Lung (tissue), 16 donors: ENCODE data around the gene SLC9A1. TPM values are rescaled to one million over a fixed set of nuclear protein-coding genes. Genes with fewer than 3 reads are reported as not detected.

Source experiments
- ATAC-seq: fragments of 200-7000 bp; cut with Tn5 transposase; one replicate; pipeline ENCODE4 v1.9.1; 2020; ENCODE audit warnings: moderate number of reproducible peaks; ENCODE audit not compliant: insufficient read depth, low FRiP score
- DNase-seq, 3 donors: peaks; one replicate each; pipeline ENCODE4 v3.0.0-alpha.2; 2013 to 2017
- H3K27ac ChIP-seq, 2 donors: one replicate each; pipeline ENCODE4 v1.5.1; 2013; ENCODE audit warnings: mild to moderate bottlenecking in 2 of 2, moderate library complexity in 2 of 2, control low read depth in 1 of 2, inconsistent platforms in 1 of 2, low read depth in 1 of 2, low read length in 1 of 2
- H3K27me3 ChIP-seq, 3 donors: one replicate each; pipeline ENCODE4 v1.5.1; 2013; ENCODE audit warnings: low read length in 2 of 3; ENCODE audit not compliant: control insufficient read depth in 3 of 3, insufficient read depth in 3 of 3
- H3K36me3 ChIP-seq, 4 donors: one replicate each; pipeline ENCODE4 v1.5.1; 2013; ENCODE audit warnings: low read length in 4 of 4, mild to moderate bottlenecking in 1 of 4, moderate library complexity in 1 of 4; ENCODE audit not compliant: control insufficient read depth in 4 of 4, insufficient read depth in 4 of 4
- H3K4me1 ChIP-seq, 5 donors: one replicate each; pipeline ENCODE4 v1.5.1; 2013; ENCODE audit warnings: low read length in 5 of 5, mild to moderate bottlenecking in 2 of 5, moderate library complexity in 1 of 5; ENCODE audit not compliant: control insufficient read depth in 5 of 5, insufficient read depth in 5 of 5
- H3K4me3 ChIP-seq: one replicate; pipeline ENCODE4 v1.5.1; 2013; ENCODE audit warnings: mild to moderate bottlenecking, control low read depth, moderate library complexity
- H3K9ac ChIP-seq, 2 donors: one replicate each; pipeline ENCODE4 v1.5.1; 2013; ENCODE audit warnings: low read length in 2 of 2, control low read depth in 1 of 2; ENCODE audit not compliant: insufficient read depth in 1 of 2
- H3K9me3 ChIP-seq, 4 donors: one replicate each; pipeline ENCODE4 v1.5.1; 2013; ENCODE audit warnings: low read length in 3 of 4, mild to moderate bottlenecking in 1 of 4, moderate library complexity in 1 of 4; ENCODE audit not compliant: control insufficient read depth in 4 of 4, insufficient read depth in 3 of 4
- CTCF ChIP-seq: IDR thresholded peaks from 2 replicates; pipeline ENCODE4 v1.5.1; 2012; ENCODE audit warnings: mild to moderate bottlenecking; ENCODE audit errors: control extremely low read depth, extremely low read depth
- WGBS, 2 donors: extraction: QIAGEN DNeasy Blood & Tissue Kit; methylation state at CpG; one replicate each; pipeline ENCODE4 v1.1.7; 2013; 5-methylcytosine and 5-hydroxymethylcytosine counted together
- long read RNA-seq, 5 donors: transcript quantifications; one replicate each; lab custom pipeline, GENCODE V29; 2026
- polyA plus RNA-seq, 2 donors: library from polyadenylated mRNA; stranded (reverse); fragments of 200-250 nt; gene quantifications; one replicate each; pipeline ENCODE4 v1.2.1, GENCODE V29; 2013
- total RNA-seq, 2 donors: library from RNA; depleted of rRNA in 1 of 2; stranded (reverse); fragments of >200 nt in 1 of 2; gene quantifications; one replicate each; pipeline ENCODE4 v1.2.1, GENCODE V29; 2014 to 2021
- donor health status: control.
- donor health status: control.
- donor health status: Bipolar disorder and iron deficiency.
- donor health status: healthy.
- donor health status: DM: yes; HTN: yes; CAD: no.

The SLC9A1 gene
- total RNA-seq = 10 to 100 TPM; 19.3 to 48.0 TPM
- polyA plus RNA-seq = 10 to 100 TPM; 19.7 to 29.6 TPM
- long read RNA-seq, donor 1, full-length matches to known transcripts = 1 of 6 reads
- long read RNA-seq, donor 1, partial matches to known transcripts = 5 of 6 reads
- long read RNA-seq, donor 1, other reads (novel, unspliced or antisense) = 0 of 6 reads
- long read RNA-seq, donor 2 = 0 reads
- long read RNA-seq, donor 3, full-length matches to known transcripts = 1 of 1 reads
- long read RNA-seq, donor 3, partial matches to known transcripts = 0 of 1 reads
- long read RNA-seq, donor 3, other reads (novel, unspliced or antisense) = 0 of 1 reads
- long read RNA-seq, donor 4, partial matches to known transcripts = 0 of 1 reads
- long read RNA-seq, donor 4, other reads (novel, unspliced or antisense) = 0 of 1 reads
- long read RNA-seq, donor 5, full-length matches to known transcripts = 1 of 1 reads
- long read RNA-seq, donor 5, partial matches to known transcripts = 0 of 1 reads
- long read RNA-seq, donor 5, other reads (novel, unspliced or antisense) = 0 of 1 reads

GRCh38 chr1:27154991-27155781 is at the start of gene SLC9A1:
Gene SLC9A1 (minus strand): TSS chr1:27155125. CDS start chr1:27154334, 791 bp downstream.
- ATAC-seq = peak; percentile 94
- peak; percentile 97 to 98 (median 98) for DNase-seq
- H3K27ac ChIP-seq = peak within 1 kb of the TSS; percentile 92 to 95
- peak within 1 kb of the TSS; percentile 74 to 83 for H3K9ac ChIP-seq
- peak within 1 kb of the TSS; percentile 60 for H3K4me3 ChIP-seq
- H3K4me1 ChIP-seq = peaks cover 9 to 29% (median 21%) of the 10 kb centered on the region in 5 donors
- H3K27me3 ChIP-seq = no peaks in the 10 kb centered on the region
- WGBS, 2 donors = 3 to 4% methylated on average over 28 to 40 of the region's 40 CpGs
- H3K36me3 ChIP-seq = no peaks in the 10 kb centered on the region
- no peaks in the 10 kb centered on the region for H3K9me3 ChIP-seq
- TF ChIP-seq CTCF = peak; percentile 76

- H3K4me3 ChIP-seq = no peak overlapping the region
- H3K27ac ChIP-seq = no peak overlapping the region
- H3K9me3 ChIP-seq = no peaks in the 10 kb centered on the region
- no peak for ATAC-seq
- DNase-seq = no peak
- H3K27me3 ChIP-seq = no peaks in the 10 kb centered on the region
- H3K36me3 ChIP-seq = no peaks in the 10 kb centered on the region
- H3K9ac ChIP-seq = no peak overlapping the region
- no peak for TF ChIP-seq CTCF
- no peaks in the 10 kb centered on the region for H3K4me1 ChIP-seq
- 95 to 100% methylated on average over 1 of the region's 1 CpG for WGBS, 2 donors
Observed at GRCh38 chr1:27203946-27204345, 49.0 kb upstream of the SLC9A1 start.

GRCh38 chr1:27201295-27201694 is 46.4 kb upstream of the SLC9A1 start:
- ATAC-seq = no peak
- Histone ChIP-seq H3K27me3 (no peaks in the 10 kb centered on the region), H3K27ac (no peak overlapping the region), H3K9me3 (no peaks in the 10 kb centered on the region), H3K4me3 (no peak overlapping the region), H3K4me1 (no peaks in the 10 kb centered on the region), H3K36me3 (no peaks in the 10 kb centered on the region), H3K9ac (no peak overlapping the region)
- DNase-seq = no peak
- WGBS, 2 donors = 95% methylated on average over 24 of the region's 24 CpGs
- no peak for TF ChIP-seq CTCF
